Lower leg skin (tissue), 4 donors: Measurements from ENCODE around the gene KCNJ15. TPM values are rescaled to one million over a fixed set of nuclear protein-coding genes. Genes with fewer than 3 reads are reported as not detected.
"Not testable (repeated sequence)": the region's sequence is repeated elsewhere in the genome, so short reads cannot be mapped to it uniquely, and the experiment has no call there.

Experiments used
- DNase-seq, 2 donors: peaks; one replicate each; pipeline ENCODE4 v3.0.0-alpha.2; 2019; ENCODE audit warnings: low spot score in 2 of 2
- H3K4me3 ChIP-seq: fragments of 200-600 bp; sonication (generic); 2 replicates; pipeline ENCODE4 v1.5.1; 2017; ENCODE audit warnings: mild to moderate bottlenecking, low read depth; ENCODE audit not compliant: poor library complexity, severe bottlenecking
- POLR2A ChIP-seq, 2 donors: fragments of 450-650 bp; IDR thresholded peaks; one replicate each; pipeline ENCODE4 v1.6.1; 2016 to 2017; ENCODE audit warnings: antibody characterized with exemption in 2 of 2, mild to moderate bottlenecking in 1 of 2, moderate library complexity in 1 of 2
- WGBS, 2 donors: methylation state at CpG; one replicate each; pipeline ENCODE4 v1.1.5; 2018; 5-methylcytosine and 5-hydroxymethylcytosine counted together
- intact Hi-C: fragments of 100-400 bp; cut with DNase I; formaldehyde crosslinking; loops from one replicate; pipeline ENCODE4 v1.15.0; 2023; ENCODE audit warnings: low total_unique reads
- total RNA-seq, 4 donors: library from RNA; depleted of rRNA; stranded (reverse); fragments of >200 nt; gene quantifications; one replicate each; pipeline ENCODE4 v1.1.0, GENCODE V29; 2016
- TF ChIP-seq, protein P1 (sequence below), 3 donors: fragments of 450-650 bp; IDR thresholded peaks; one replicate each; pipeline ENCODE4 v1.5.1; 2016; ENCODE audit warnings: antibody characterized with exemption in 3 of 3, mild to moderate bottlenecking in 3 of 3, moderate library complexity in 2 of 3

Gene KCNJ15
- total RNA-seq, 4 donors from 2014 or later = 4.2 to 55.1 (median 7.3) TPM

DNA sequence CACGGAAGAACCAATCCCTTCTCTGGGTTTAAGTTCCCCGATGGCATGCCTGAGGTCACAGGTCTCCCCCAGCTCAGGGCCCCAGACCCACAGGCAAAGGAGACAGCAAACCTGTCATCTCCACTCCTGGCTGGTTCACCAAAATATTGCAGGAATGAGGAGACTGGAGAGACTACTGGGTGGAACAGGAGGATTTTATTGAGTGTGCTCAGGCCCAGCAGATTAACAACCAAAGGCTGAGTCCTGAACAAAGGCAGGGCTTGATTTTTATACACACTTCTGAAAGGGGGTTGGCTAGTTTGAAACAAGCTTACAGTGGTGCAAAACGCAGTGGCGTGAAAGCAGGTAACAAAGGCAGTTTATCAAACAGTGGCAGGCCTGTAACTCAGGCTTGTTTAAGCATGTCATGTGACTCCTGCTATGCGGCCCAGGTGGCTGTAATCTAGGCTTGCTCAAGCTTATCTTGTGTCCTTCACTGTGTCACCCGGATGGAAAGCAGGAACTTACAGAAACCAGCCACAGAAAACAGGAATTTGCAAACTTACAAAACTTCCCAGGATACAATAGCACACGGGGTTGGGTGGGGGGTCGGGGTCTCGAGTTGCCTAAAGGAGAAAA lies 27.4 kb upstream of the KCNJ15 start:
- no peak overlapping the region for H3K4me3 ChIP-seq
- intact Hi-C loops = no loop called here
- DNase-seq = no peak
- no peak for TF ChIP-seq POLR2A (IDR thresholded peaks at IDR 0.05)
- TF ChIP-seq, protein P1, sequence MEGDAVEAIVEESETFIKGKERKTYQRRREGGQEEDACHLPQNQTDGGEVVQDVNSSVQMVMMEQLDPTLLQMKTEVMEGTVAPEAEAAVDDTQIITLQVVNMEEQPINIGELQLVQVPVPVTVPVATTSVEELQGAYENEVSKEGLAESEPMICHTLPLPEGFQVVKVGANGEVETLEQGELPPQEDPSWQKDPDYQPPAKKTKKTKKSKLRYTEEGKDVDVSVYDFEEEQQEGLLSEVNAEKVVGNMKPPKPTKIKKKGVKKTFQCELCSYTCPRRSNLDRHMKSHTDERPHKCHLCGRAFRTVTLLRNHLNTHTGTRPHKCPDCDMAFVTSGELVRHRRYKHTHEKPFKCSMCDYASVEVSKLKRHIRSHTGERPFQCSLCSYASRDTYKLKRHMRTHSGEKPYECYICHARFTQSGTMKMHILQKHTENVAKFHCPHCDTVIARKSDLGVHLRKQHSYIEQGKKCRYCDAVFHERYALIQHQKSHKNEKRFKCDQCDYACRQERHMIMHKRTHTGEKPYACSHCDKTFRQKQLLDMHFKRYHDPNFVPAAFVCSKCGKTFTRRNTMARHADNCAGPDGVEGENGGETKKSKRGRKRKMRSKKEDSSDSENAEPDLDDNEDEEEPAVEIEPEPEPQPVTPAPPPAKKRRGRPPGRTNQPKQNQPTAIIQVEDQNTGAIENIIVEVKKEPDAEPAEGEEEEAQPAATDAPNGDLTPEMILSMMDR (IDR thresholded peaks at IDR 0.05) = no peak
- 90 to 94% methylated on average over 9 of the region's 9 CpGs for WGBS, 2 donors

DNA sequence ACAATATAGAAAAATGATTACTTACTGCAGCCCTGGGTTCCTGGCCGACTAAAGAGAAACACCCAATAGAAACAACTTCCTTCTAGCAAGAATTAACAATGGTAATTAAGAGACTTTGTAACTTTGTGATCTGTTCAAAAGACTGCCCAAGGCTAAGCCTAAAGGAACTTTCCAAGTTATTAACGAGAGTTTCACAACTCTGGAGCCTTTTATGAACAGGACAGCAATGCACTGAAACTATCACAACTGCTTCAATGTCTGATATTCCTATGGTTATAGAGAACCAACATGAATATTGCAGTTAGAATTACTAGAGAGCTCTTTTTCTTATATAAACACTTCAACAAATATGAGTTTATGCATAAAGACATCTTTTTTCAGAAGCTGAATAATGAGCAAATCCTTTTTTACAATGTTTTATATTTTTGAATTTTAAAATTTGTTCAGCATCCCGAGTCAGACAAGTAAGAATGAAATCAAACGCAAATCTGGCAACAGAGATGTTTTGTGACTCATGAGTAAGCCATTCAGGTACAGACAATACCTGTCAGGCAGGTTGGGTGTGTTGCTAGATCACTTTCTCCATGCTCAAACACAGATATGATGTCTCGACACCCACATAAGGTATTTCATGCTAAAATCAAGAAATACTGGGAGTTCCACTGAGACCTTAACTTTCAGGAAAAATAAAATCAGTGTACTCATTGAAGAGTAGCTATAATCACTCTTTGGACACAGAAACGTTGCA lies 22.2 kb upstream of the KCNJ15 start:
- peak in 1 of 2 donors; percentile 41 for DNase-seq
- TF ChIP-seq, protein P1 (IDR thresholded peaks at IDR 0.05) = no peak
- TF ChIP-seq POLR2A (IDR thresholded peaks at IDR 0.05) = no peak
- intact Hi-C loops = no loop called here
- 40 to 44% methylated on average over 6 of the region's 6 CpGs for WGBS, 2 donors
- no peak overlapping the region for H3K4me3 ChIP-seq

DNA sequence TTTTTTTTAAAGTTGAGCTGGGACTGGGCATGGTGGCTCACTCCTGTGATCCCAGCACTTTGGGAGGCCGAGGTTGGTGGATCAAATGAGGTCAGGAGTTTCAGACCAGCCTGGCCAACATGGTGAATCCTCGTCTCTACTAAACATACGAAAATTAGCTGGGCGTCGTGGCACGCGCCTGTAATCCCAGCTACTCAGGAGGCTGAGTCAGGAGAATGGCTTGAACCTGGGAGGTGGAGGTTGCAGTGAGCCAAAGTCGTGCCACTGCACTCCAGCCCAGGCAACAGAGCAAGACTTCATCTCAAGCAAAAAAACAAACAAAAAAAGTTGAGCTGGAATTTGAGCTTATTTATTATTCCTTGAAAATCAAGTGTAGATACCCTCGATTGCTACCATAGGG lies 21.5 kb upstream of the KCNJ15 start:
- H3K4me3 ChIP-seq, DNase-seq, intact Hi-C loops: not testable (repeated sequence)
- WGBS, 2 donors = 52 to 56% methylated on average over 9 of the region's 9 CpGs

DNA sequence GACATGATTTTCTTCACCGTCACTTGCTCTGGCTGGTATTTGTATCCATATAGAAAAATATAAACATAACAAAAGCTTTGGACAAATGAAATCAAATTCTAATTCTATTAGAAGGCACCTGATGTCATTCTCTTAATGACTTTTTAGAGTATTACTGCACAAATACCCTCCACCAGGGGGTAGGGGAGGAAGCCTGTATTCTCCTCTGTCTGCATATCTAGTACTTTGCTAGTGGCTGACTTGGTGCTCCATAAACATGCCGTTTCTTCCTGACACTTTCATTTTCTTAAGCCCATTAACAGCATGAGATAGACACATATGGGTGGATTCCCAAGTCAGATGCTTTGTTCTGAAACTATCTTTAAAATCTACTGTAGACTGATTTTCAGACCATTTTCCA lies 20.6 kb upstream of the KCNJ15 start:
- intact Hi-C loops = no loop called here
- no peak for DNase-seq
- TF ChIP-seq, protein P1 (IDR thresholded peaks at IDR 0.05) = no peak
- no peak for TF ChIP-seq POLR2A (IDR thresholded peaks at IDR 0.05)
- no peak overlapping the region for H3K4me3 ChIP-seq
- WGBS, 2 donors = 69 to 74% methylated on average over 2 of the region's 2 CpGs

DNA sequence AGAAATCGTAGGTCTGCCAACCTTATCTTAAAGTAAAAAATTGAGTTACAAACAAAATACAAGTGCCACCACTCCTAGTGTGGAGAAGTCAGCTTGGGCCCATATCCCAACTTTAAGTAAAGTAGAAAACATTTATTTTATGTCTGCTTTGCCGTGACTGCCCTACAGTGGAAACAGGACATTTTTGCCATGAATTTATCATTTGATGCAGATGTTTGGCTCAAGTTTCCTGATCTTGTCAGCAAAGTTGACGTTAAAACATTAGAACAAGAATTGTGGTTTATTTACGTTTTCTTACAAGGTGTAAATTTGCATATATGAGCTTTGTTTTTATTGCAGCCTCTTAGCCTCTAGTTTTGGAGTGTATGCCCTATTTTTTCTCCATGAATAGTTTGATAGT lies 17.1 kb upstream of the KCNJ15 start:
- no peak for DNase-seq
- H3K4me3 ChIP-seq = no peak overlapping the region
- intact Hi-C loops = no loop called here
- no peak for TF ChIP-seq POLR2A (IDR thresholded peaks at IDR 0.05)
- TF ChIP-seq, protein P1 (IDR thresholded peaks at IDR 0.05) = no peak
- 66 to 71% methylated on average over 4 of the region's 4 CpGs for WGBS, 2 donors

DNA sequence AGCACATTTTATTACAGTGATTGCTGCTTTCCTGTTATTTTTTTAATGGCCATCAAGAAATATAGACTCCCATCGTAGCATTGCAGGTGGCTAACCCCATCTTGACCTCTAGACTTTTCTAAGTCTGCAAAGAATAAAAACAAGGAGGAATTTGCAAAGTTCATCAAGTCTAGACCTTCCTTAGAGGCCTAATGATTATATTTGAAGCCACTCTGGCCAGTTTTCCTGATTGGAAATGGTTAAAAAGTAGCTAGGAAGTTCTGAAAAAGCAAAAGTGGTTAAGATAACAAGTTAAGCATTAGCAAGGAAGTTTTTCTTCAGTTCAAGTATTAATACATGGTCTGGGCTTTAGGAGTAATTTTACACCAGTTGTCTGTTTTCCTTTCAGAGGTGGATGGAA lies 16.7 kb upstream of the KCNJ15 start:
- WGBS, 2 donors = 62 to 64% methylated on average over 1 of the region's 1 CpG
- H3K4me3 ChIP-seq = no peak overlapping the region
- intact Hi-C loops = no loop called here
- DNase-seq = no peak
- TF ChIP-seq POLR2A (IDR thresholded peaks at IDR 0.05) = no peak
- TF ChIP-seq, protein P1 (IDR thresholded peaks at IDR 0.05) = no peak
